GM19328 (cell line): Measurements from ENCODE around the gene MORF4L1.

Experiments
- ATAC-seq: cut with Tn5 transposase; IDR thresholded peaks from one replicate; pipeline ENCODE4 v1.9.1; 2021; ENCODE audit warnings: mild to moderate bottlenecking, moderate library complexity; ENCODE audit not compliant: unreplicated experiment

MORF4L1 gene

DNA sequence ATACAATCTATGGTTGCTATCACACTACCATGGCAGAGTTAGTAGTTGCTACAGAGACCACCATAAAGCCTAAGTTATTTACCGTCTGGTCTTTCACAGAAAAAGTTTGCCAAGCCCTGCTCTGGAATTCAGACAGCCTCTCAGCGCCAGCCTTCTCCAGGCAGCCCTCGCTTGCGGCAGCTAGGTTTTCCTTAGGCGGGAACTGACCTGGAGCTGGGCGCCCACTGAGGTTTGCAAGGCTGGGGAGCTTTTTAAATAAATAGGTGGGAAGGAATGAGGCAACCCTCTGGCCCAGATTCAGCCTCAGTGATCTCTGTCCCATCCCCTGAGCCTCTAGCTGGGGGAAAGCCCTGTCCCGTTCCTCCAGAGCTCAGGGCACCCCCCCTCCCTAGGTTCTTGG, 71.0 kb downstream of the MORF4L1 start:
- ATAC-seq, result no peak

DNA sequence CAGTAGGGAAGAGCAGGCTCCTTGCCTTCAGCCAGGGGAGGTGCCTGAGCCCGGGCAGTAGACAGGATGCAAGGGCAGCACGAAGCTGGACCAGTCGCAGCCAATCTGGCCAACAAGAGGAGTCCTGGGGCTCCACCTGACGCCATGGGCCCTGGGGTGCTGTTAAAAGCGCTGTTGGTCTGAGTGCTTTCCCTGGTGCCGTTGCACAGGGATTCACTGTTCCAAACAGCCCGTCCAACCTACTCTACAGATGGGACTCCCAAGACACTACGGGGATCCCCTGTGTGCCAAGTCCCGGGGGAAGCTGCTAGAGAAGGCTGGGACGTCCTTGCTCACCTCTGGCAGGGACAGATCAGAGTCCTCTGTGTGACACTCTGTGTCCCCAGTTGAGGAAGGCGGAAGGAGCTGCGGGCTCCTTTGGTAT, 71.5 kb downstream of the MORF4L1 start:
- ATAC-seq, result no peak

- peak; percentile 80 for ATAC-seq
Measured at GRCh38 chr15:78944669-78945407, 72.1 kb downstream of the MORF4L1 start, which contains the start of gene CTSH. TSS of gene CTSH (minus strand) at chr15:78945046. CDS start at chr15:78944981, 65 bp downstream.

DNA sequence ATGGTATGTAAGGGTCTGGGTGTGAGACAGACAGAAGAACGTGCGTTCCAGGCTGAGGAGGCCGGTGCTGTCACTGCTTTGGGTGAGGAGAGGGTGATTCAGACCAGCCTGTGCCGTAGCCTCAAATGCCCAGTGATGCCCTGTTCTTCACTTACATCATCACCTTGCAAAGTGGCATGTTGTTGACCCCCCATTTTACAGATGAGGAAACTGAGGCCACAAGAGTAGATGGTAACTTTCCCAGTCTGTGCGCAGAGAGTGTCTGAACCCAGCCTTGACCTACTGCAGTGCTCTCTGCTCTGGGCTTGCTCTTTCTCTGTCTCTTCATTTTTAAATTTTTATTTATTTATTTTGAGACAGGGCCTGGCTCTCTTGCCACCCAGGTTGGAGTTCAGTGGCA, 73.8 kb downstream of the MORF4L1 start:
- ATAC-seq, result no peak

- ATAC-seq, result no peak
Measured at GRCh38 chr15:78947506-78947905, 74.8 kb downstream of the MORF4L1 start.
